GM20000 (cell line): ENCODE results near the gene POC1A.
"Not testable (repeated sequence)": the region's sequence is repeated elsewhere in the genome, so short reads cannot be mapped to it uniquely, and the experiment has no call there.

Experiments
- DNase-seq: peaks from one replicate; pipeline ENCODE4 v3.0.0; 2012; ENCODE audit warnings: low spot score
- TF ChIP-seq, protein P1 (sequence below): IDR thresholded peaks from 2 replicates; pipeline ENCODE4 v1.5.1; 2012; ENCODE audit warnings: mild to moderate bottlenecking, control low read depth; ENCODE audit errors: extremely low read depth, missing control alignments

POC1A gene

DNA sequence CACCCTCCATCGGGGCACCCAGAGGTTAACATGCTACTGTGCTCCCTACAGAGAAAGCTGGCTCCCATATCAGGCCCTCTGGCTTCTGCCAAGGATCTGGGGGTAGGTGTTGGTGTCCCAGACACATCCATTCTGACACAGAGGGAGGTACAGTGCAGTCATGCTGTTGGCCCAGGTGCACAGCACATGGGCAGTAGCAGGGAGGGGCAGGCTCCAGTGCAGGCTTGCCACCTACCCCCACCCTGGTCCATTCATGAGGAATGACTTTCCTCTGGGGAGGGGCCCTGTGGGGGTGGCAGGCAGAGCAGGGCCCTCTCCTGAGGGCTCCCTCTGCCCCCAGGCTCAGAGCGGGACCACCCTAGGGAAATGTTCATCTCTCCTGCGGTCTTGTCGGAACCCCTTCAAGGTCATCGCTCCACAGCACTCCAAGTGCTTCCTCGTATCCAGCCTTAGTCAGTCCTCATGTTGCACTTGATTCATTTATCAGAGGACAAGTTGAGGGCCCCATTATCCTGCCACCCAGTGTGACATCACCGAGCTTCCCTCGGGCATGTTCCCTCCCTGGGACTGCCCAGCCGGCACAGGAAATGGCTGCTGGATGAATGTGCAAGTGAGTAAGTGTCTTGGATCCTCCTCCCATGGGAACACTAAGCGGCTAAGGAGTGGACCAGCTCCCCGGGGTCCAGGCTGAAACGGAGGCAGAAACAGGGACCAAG lies 107.9 kb downstream of the POC1A start:
- no peak for DNase-seq
- TF ChIP-seq, protein P1, sequence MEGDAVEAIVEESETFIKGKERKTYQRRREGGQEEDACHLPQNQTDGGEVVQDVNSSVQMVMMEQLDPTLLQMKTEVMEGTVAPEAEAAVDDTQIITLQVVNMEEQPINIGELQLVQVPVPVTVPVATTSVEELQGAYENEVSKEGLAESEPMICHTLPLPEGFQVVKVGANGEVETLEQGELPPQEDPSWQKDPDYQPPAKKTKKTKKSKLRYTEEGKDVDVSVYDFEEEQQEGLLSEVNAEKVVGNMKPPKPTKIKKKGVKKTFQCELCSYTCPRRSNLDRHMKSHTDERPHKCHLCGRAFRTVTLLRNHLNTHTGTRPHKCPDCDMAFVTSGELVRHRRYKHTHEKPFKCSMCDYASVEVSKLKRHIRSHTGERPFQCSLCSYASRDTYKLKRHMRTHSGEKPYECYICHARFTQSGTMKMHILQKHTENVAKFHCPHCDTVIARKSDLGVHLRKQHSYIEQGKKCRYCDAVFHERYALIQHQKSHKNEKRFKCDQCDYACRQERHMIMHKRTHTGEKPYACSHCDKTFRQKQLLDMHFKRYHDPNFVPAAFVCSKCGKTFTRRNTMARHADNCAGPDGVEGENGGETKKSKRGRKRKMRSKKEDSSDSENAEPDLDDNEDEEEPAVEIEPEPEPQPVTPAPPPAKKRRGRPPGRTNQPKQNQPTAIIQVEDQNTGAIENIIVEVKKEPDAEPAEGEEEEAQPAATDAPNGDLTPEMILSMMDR = no peak

DNA sequence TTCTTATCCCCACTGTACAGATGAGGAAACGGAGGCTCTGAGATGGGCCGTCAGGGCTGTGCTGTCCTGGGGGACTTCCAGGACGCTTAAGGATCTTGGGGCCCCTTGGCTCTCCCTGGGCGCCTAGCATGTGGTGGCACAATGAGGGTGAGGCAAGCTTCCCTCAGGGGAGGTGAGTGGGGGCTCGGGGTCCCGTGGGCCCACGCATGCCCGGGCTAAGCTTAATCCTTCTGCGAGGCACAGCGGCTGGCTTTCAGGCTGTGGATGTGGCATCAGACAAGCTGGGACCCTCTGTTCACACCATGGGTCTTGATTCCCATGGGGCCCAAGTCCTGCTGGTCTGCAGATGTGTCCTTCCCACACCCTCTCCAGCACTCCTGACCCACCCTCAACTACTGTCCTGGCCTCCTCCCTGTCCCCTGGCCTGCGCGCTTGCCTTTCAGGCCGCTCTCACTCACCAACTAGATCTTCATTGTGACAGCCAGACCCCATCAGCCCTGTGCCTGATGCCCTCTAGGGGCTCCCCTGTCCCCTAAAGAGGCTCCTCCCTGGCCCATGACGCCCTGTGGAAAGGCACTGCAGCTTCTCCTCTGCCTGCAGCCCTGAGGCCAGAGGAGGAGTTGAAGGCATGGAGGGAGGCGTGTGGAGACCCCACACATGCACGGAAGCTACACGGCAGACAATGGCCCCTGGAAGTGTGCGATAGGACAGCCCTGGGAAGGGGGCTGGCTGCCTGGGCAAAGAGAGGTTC lies 109.2 kb downstream of the POC1A start:
- no peak for DNase-seq
- TF ChIP-seq, protein P1 = no peak

DNA sequence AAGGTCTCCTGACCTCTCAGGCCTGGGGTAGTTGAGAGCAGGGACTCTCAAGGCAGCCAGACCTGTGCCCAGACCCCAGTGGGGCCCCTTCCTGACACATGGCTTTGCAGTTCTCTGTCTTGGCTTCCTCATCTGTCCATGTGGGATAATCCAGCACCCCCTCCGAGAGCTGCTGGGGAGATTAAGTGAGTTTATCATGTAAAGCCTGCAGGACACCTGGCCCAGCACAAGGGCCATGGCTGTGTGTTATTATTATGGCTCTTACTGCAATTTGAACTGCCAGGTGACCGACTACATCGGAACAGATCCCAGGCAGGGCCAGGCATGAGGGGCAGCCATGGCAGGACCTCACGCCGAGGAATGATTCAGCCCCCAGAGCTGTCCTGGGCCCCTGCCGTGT lies 110.5 kb downstream of the POC1A start:
- TF ChIP-seq, protein P1 = no peak
- DNase-seq = no peak

DNA sequence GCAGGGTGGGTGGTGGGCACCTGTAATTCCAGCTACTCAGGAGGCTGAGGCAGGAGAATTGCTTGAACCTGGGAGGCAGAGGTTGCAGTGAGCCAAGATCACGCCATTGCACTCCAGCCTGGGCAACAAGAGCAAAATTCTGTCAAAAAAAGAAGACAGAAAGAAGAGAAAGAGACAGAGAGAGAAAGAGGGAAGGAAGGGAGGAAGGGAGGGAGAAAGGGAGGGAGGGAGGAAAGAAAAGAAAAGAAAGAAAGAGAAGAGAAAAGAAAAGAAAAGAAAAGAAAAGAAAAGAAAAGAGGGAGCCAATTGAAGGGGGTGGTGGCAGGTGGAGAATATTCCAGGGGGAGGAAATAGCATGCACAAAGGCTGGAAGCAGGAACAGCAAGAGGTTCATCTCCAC lies 111.2 kb downstream of the POC1A start:
- not testable (repeated sequence) for DNase-seq

DNA sequence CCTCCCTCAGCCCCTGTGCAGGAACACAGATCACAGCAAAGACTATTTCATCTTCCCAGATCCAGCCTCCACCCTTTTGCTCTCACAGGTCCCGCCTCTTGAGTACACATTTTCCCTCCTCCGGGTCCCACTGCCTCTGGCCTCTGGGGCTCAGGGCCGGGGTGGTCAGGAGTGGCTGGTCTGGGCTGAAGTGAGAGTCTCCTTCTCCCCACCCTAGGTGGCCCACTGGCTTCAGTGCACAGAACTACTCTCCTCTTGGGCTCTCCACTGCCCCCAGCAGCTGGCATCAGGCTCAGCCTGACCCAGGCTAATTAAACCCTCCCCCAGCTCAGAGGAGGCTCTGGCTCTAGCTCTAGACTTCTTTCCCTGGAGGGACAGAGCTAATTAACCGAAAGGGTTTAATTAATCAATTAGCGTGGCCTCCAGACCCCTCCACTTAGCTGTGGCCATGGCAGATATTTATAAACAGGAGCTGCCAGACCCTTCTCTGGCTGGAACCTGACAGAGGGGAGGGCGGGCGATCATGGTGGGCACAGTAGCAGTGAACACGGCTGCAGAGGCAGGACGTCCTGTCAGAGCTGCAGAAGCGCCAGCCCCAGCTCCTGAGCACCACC lies 113.0 kb downstream of the POC1A start:
- no peak for DNase-seq
- TF ChIP-seq, protein P1 = no peak

DNA sequence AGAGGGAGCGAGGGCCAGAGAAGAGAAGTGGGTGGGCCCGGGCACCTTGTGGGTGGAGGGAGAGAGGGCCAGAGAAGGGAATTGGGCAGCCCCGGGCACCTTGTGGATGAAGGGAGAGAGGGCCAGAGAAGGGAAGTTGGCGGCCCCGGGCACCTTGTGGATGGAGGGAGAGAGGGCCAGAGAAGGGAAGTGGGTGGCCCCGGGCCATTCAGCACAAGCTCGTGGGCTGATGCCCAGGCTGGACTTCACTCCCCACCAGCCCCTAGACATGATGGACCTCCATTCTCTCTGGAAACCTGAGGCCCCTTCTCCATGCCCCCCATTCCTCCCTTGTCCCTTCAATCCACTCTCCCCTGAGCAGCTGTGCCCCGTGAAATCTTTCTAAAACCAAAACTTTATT lies 113.6 kb downstream of the POC1A start:
- TF ChIP-seq, protein P1 = no peak

DNA sequence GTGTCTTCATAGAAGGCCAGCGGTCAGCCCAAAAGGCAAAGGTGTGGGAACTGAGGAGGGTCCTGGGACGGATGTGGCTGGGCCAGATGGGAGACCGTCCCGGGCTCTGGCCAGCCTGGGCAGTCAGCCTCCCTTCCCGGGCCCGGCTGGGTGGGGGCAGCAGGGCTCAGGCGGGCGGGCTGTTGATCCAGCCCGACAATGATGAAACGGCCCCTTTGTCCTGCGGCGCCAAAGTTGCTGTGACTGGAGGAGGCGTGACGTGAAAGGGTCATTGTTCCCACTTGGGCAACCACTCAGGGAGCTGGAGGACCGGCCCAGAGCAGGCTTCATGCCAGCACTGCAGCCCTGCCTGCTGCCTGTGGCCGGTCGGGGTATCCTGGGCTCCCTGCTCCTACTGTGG lies 114.4 kb downstream of the POC1A start:
- TF ChIP-seq, protein P1 = no peak
- DNase-seq = no peak

More for the DNA sequence above, 113.6 kb downstream of the POC1A start:
- DNase-seq = no peak
